HG03103 (cell line): ENCODE data around the gene SHISA4.
A peak's percentile ranks its signal among the peaks of the same experiment; 100 is the strongest.

Experiments used
- ATAC-seq: cut with Tn5 transposase; IDR thresholded peaks from one replicate; pipeline ENCODE4 v1.9.1; 2021; ENCODE audit warnings: low read depth; ENCODE audit not compliant: unreplicated experiment

SHISA4 gene

GRCh38 chr1:201880928-201881571 lies 7.6 kb upstream of the SHISA4 start:
- ATAC-seq = no peak

- no peak for ATAC-seq
Measured at GRCh38 chr1:201881617-201882016, 7.1 kb upstream of the SHISA4 start.

- ATAC-seq = peak; percentile 60
Measured at GRCh38 chr1:201882665-201883132, 6.0 kb upstream of the SHISA4 start.

- no peak for ATAC-seq
Measured at GRCh38 chr1:201883266-201883665, 5.4 kb upstream of the SHISA4 start.

GRCh38 chr1:201883786-201884185 lies 4.9 kb upstream of the SHISA4 start:
- no peak for ATAC-seq

GRCh38 chr1:201884425-201884824 lies 4.3 kb upstream of the SHISA4 start:
- no peak for ATAC-seq

GRCh38 chr1:201885531-201886075 lies 3.1 kb upstream of the SHISA4 start:
- no peak for ATAC-seq

GRCh38 chr1:201886103-201886885 lies 2.4 kb upstream of the SHISA4 start:
- no peak for ATAC-seq

- ATAC-seq = no peak
Measured at GRCh38 chr1:201887116-201887866, 1.4 kb upstream of the SHISA4 start.

- ATAC-seq = no peak
Measured at GRCh38 chr1:201889090-201889968, 631 bp downstream of the SHISA4 start.

GRCh38 chr1:201890223-201890622 lies 1.5 kb downstream of the SHISA4 start:
- ATAC-seq = no peak

GRCh38 chr1:201890806-201891450 lies 2.2 kb downstream of the SHISA4 start:
- no peak for ATAC-seq

GRCh38 chr1:201891451-201892045 lies 2.9 kb downstream of the SHISA4 start:
- ATAC-seq = no peak

- no peak for ATAC-seq
Measured at GRCh38 chr1:201892211-201892610, 3.5 kb downstream of the SHISA4 start.

- no peak for ATAC-seq
Measured at GRCh38 chr1:201893431-201893830, 4.7 kb downstream of the SHISA4 start.

- ATAC-seq = no peak
Measured at GRCh38 chr1:201894343-201895119, 5.8 kb downstream of the SHISA4 start.

- no peak for ATAC-seq
Measured at GRCh38 chr1:201895120-201895665, 6.5 kb downstream of the SHISA4 start.
